ENCODE results near the gene SATB2. TPM values are rescaled to one million over a fixed set of nuclear protein-coding genes. Genes with fewer than 3 reads are reported as not detected.

Gene SATB2
- total RNA-seq, 1 experiment from 2014 or later = 7.8 TPM

GRCh38 chr2:199261936-199262335 lies 195.8 kb downstream of the SATB2 start:
- Histone ChIP-seq H2AFZ (no peak overlapping the region), H4K20me1 (ENCODE audit: insufficient read depth) (no peaks in the 10 kb centered on the region), H3K9me3 (ENCODE audit: insufficient read depth, low read depth) (peaks cover 3% of the 10 kb centered on the region; the same call in 1 of the 2 replicates), H3K36me3 (ENCODE audit: low read depth) (no peaks in the 10 kb centered on the region), H3F3A (ENCODE audit: insufficient read depth, low read depth) (no peaks in the 10 kb centered on the region), H3K4me1 (replicated peaks; ENCODE audit: insufficient read depth) (no peaks in the 10 kb centered on the region), H3K27ac (no peak overlapping the region), H3K9me2 (ENCODE audit: insufficient read depth) (no peaks in the 10 kb centered on the region), H3K27me3 (ENCODE audit: insufficient read depth, low read depth) (no peaks in the 10 kb centered on the region), H3K4me3 (no peak overlapping the region), H3K79me2 (ENCODE audit: low read depth) (no peaks in the 10 kb centered on the region), H3K4me2 (no peak overlapping the region)
- intact Hi-C loops (cut with micrococcal nuclease; ENCODE audit: unreplicated experiment) = no loop called here
- no TSS peak for BruUV-seq (replicated peaks)
- no peak for TF ChIP-seq CTCF (conservative IDR thresholded peaks at IDR 0.05)
- POLR2A ChIA-PET (ENCODE audit: unreplicated experiment) = no interaction called here
- DNase-seq = no peak
- CTCF ChIA-PET = no interaction called here

- H3K36me3 ChIP-seq (ENCODE audit: low read depth) = no peaks in the 10 kb centered on the region
- no peak overlapping the region for H2AFZ ChIP-seq
- no TSS peak for BruUV-seq (replicated peaks)
- H3K4me3 ChIP-seq = no peak overlapping the region
- DNase-seq = no peak
- no peaks in the 10 kb centered on the region for H3K27me3 ChIP-seq (ENCODE audit: insufficient read depth, low read depth)
- no peaks in the 10 kb centered on the region for H3K9me2 ChIP-seq (ENCODE audit: insufficient read depth)
- no peaks in the 10 kb centered on the region for H3F3A ChIP-seq (ENCODE audit: insufficient read depth, low read depth)
- intact Hi-C loops (cut with micrococcal nuclease; ENCODE audit: unreplicated experiment) = no loop called here
- H3K79me2 ChIP-seq (ENCODE audit: low read depth) = no peaks in the 10 kb centered on the region
- POLR2A ChIA-PET (ENCODE audit: unreplicated experiment) = no interaction called here
- no peak for TF ChIP-seq EZH2 (IDR thresholded peaks at IDR 0.05; ENCODE audit: low read depth)
- no peak for TF ChIP-seq CTCF (conservative IDR thresholded peaks at IDR 0.05)
- no peaks in the 10 kb centered on the region for H3K4me1 ChIP-seq (replicated peaks; ENCODE audit: insufficient read depth)
- peaks cover 3% of the 10 kb centered on the region; the same call in 1 of the 2 replicates for H3K9me3 ChIP-seq (ENCODE audit: insufficient read depth, low read depth)
- no peak overlapping the region for H3K27ac ChIP-seq
- H4K20me1 ChIP-seq (ENCODE audit: insufficient read depth) = no peaks in the 10 kb centered on the region
- CTCF ChIA-PET = no interaction called here
- H3K4me2 ChIP-seq = no peak overlapping the region
These were observed 196.5 kb downstream of the SATB2 start for GRCh38 chr2:199261239-199261638.

GRCh38 chr2:199259671-199260070 lies 198.1 kb downstream of the SATB2 start:
- TF ChIP-seq CTCF (conservative IDR thresholded peaks at IDR 0.05) = no peak
- no peak for TF ChIP-seq EZH2 (IDR thresholded peaks at IDR 0.05; ENCODE audit: low read depth)
- no peak for DNase-seq
- H4K20me1 ChIP-seq (ENCODE audit: insufficient read depth) = no peaks in the 10 kb centered on the region
- intact Hi-C loops (cut with micrococcal nuclease; ENCODE audit: unreplicated experiment) = no loop called here
- H3F3A ChIP-seq (ENCODE audit: insufficient read depth, low read depth) = no peaks in the 10 kb centered on the region
- no peak overlapping the region for H3K4me2 ChIP-seq
- BruUV-seq (replicated peaks) = no TSS peak
- no peaks in the 10 kb centered on the region for H3K79me2 ChIP-seq (ENCODE audit: low read depth)
- ChIA-PET POLR2A (ENCODE audit: unreplicated experiment) (no interaction called here), CTCF (no interaction called here)
- no peak overlapping the region for H3K4me3 ChIP-seq
- peaks cover 3% of the 10 kb centered on the region; the same call in 1 of the 2 replicates for H3K9me3 ChIP-seq (ENCODE audit: insufficient read depth, low read depth)
- H3K4me1 ChIP-seq (replicated peaks; ENCODE audit: insufficient read depth) = no peaks in the 10 kb centered on the region
- no peaks in the 10 kb centered on the region for H3K9me2 ChIP-seq (ENCODE audit: insufficient read depth)
- H3K27ac ChIP-seq = no peak overlapping the region
- no peak overlapping the region for H2AFZ ChIP-seq
- no peaks in the 10 kb centered on the region for H3K27me3 ChIP-seq (ENCODE audit: insufficient read depth, low read depth)
- no peaks in the 10 kb centered on the region for H3K36me3 ChIP-seq (ENCODE audit: low read depth)
